Keratinocyte (primary cell): Measurements from ENCODE around the gene PHLDB3. TPM values are rescaled to one million over a fixed set of nuclear protein-coding genes. Genes with fewer than 3 reads are reported as not detected.

Experiments
- DNase-seq: peaks from one replicate; pipeline ENCODE4 v3.0.0-alpha.2; 2011; ENCODE audit warnings: low read depth, missing footprints, low spot score
- FAIRE-seq: peaks from 2 replicates; lab custom pipeline; 2011; peaks lifted over from hg19 to GRCh38; lab: Jason Lieb, UNC
- H2AFZ ChIP-seq: 2 replicates; pipeline ENCODE4 v1.6.0; 2012; ENCODE audit warnings: low read length, control low read depth, inconsistent platforms; ENCODE audit not compliant: control insufficient read depth
- H3K27ac ChIP-seq: 2 replicates; pipeline ENCODE4 v1.5.1; 2011; ENCODE audit warnings: low read length; ENCODE audit not compliant: control insufficient read depth, insufficient read depth
- H3K27me3 ChIP-seq: 3 replicates; pipeline ENCODE4 v1.6.0; 2011; ENCODE audit warnings: low read length; ENCODE audit not compliant: control insufficient read depth, insufficient read depth; ENCODE audit errors: extremely low read depth
- H3K36me3 ChIP-seq, 2 experiments: 2 replicates in 1 of 2; 3 replicates in 1 of 2; pipeline ENCODE4 v1.5.1; 2011; ENCODE audit warnings: low read length in 2 of 2, mild to moderate bottlenecking in 1 of 2; ENCODE audit not compliant: control insufficient read depth in 2 of 2, insufficient read depth in 2 of 2; ENCODE audit errors: extremely low read depth in 1 of 2
- H3K4me1 ChIP-seq: 3 replicates; pipeline ENCODE4 v1.5.1; 2011; ENCODE audit warnings: low read length; ENCODE audit not compliant: control insufficient read depth, insufficient read depth; ENCODE audit errors: extremely low read depth
- H3K4me2 ChIP-seq: 3 replicates; pipeline ENCODE4 v1.6.0; 2011; ENCODE audit warnings: low read depth, low read length; ENCODE audit not compliant: control insufficient read depth, insufficient read depth; ENCODE audit errors: extremely low read depth
- H3K4me3 ChIP-seq, 3 experiments: fragments of 200-600 bp in 1 of 3; sonication (generic) in 1 of 3; 2 replicates in 2 of 3; 3 replicates in 1 of 3; pipeline ENCODE4 v1.5.1; 2011 to 2016; ENCODE audit warnings: low read length in 3 of 3, mild to moderate bottlenecking in 3 of 3, control low read depth in 2 of 3, inconsistent platforms in 1 of 3, low read depth in 1 of 3, mixed read lengths in 1 of 3, mixed run types in 1 of 3, moderate library complexity in 1 of 3; ENCODE audit not compliant: control insufficient read depth in 2 of 3, insufficient read depth in 2 of 3; ENCODE audit errors: extremely low read depth in 1 of 3
- H3K79me2 ChIP-seq: 2 replicates; pipeline ENCODE4 v1.6.0; 2012; ENCODE audit warnings: low read length; ENCODE audit not compliant: control insufficient read depth, insufficient read depth
- H3K9ac ChIP-seq: 3 replicates; pipeline ENCODE4 v1.6.0; 2011; ENCODE audit warnings: low read length; ENCODE audit not compliant: control insufficient read depth, insufficient read depth; ENCODE audit errors: extremely low read depth
- H3K9me1 ChIP-seq: 3 replicates; pipeline ENCODE4 v1.6.0; 2011; ENCODE audit warnings: low read length; ENCODE audit not compliant: control insufficient read depth, insufficient read depth; ENCODE audit errors: extremely low read depth
- H3K9me3 ChIP-seq: 2 replicates; pipeline ENCODE4 v1.5.1; 2012; ENCODE audit warnings: low read depth, low read length; ENCODE audit not compliant: control insufficient read depth
- H4K20me1 ChIP-seq: 3 replicates; pipeline ENCODE4 v1.6.0; 2011; ENCODE audit warnings: low read length; ENCODE audit not compliant: control insufficient read depth, insufficient read depth; ENCODE audit errors: extremely low read depth
- CTCF ChIP-seq, 3 experiments: IDR thresholded peaks in 1 of 3; conservative IDR thresholded peaks in 1 of 3; optimal IDR thresholded peaks in 1 of 3; 2 replicates in 2 of 3; 3 replicates in 1 of 3; pipeline versions ENCODE3 to v1.5.1; 2011; ENCODE audit warnings: low read length in 3 of 3, mild to moderate bottlenecking in 3 of 3, moderate library complexity in 2 of 3, control low read depth in 1 of 3, inconsistent platforms in 1 of 3; ENCODE audit not compliant: insufficient read depth in 2 of 3; ENCODE audit errors: extremely low read depth in 1 of 3
- EZH2 ChIP-seq: IDR thresholded peaks from one replicate; pipeline ENCODE4 v1.6.1; 2012; ENCODE audit warnings: inconsistent platforms, mild to moderate bottlenecking, low read length, moderate library complexity
- dilution Hi-C: fragments of 300-500 bp; cut with MboI; formaldehyde crosslinking; loops from one replicate; pipeline ENCODE4 v1.7.0; 2020; ENCODE audit warnings: low sequenced_read_pairs; ENCODE audit not compliant: extremely low pct_ligation_motif_present
- polyA plus RNA-seq, 5 experiments: library from polyadenylated mRNA; depleted of rRNA in 3 of 5; stranded (reverse) in 3 of 5; stranded (forward) in 1 of 5; unstranded in 1 of 5; fragments of >200 nt; gene quantifications; 1 replicate in 1 of 5; 2 replicates in 3 of 5; 3 replicates in 1 of 5; pipeline versions ENCODE4 v1.2.1 to v1.2.3, GENCODE V29; 2011 to 2012; ENCODE audit warnings: missing spikeins in 2 of 5, low read depth in 1 of 5, low replicate concordance in 1 of 5

PHLDB3 gene
- polyA plus RNA-seq, 1 donor (not counting 4 experiments of a cell fraction or from before 2014, with no cell fraction given): 6.7 TPM

- Histone ChIP-seq H3K79me2 (no peaks in the 10 kb centered on the region), H3K27me3 (no peaks in the 10 kb centered on the region), H3K27ac (no peak overlapping the region), H2AFZ (no peak overlapping the region), H3K9ac (no peak overlapping the region), H3K9me3 (no peaks in the 10 kb centered on the region), H3K4me3 (no peak overlapping the region), H3K4me1 (peaks cover 2% of the 10 kb centered on the region), H3K36me3 (no peaks in the 10 kb centered on the region), H4K20me1 (no peaks in the 10 kb centered on the region), H3K4me2 (no peak overlapping the region), H3K9me1 (no peaks in the 10 kb centered on the region)
- FAIRE-seq (no peak), DNase-seq (no peak)
- dilution Hi-C loops: no loop called here
- TF ChIP-seq CTCF (optimal IDR thresholded peaks at IDR 0.05 in 1 of 3, IDR thresholded peaks at IDR 0.05 in 1 of 3, conservative IDR thresholded peaks at IDR 0.05 in 1 of 3; ENCODE audit: extremely low read depth in 1 of 3, insufficient read depth in 2 of 3, low read length in 3 of 3): no peak
- TF ChIP-seq EZH2: no peak
Observed at GRCh38 chr19:43429395-43429794, 75.2 kb downstream of the PHLDB3 start.

GRCh38 chr19:43425567-43426392, 78.8 kb downstream of the PHLDB3 start:
- Histone ChIP-seq H3K9me3 (no peaks in the 10 kb centered on the region), H3K4me3 (no peak overlapping the region), H3K27ac (no peak overlapping the region), H2AFZ (peak overlapping the region; percentile 76), H3K4me2 (peak overlapping the region; percentile 8), H3K9me1 (no peaks in the 10 kb centered on the region), H3K9ac (no peak overlapping the region), H3K79me2 (no peaks in the 10 kb centered on the region), H4K20me1 (no peaks in the 10 kb centered on the region), H3K36me3 (no peaks in the 10 kb centered on the region), H3K4me1 (peaks cover 2% of the 10 kb centered on the region), H3K27me3 (no peaks in the 10 kb centered on the region)
- dilution Hi-C loops: no loop called here
- DNase-seq: no peak
- peak; percentile 77 for FAIRE-seq
- no peak for TF ChIP-seq EZH2
- peak; percentile 49 to 72 (median 57) for TF ChIP-seq CTCF (optimal IDR thresholded peaks at IDR 0.05 in 1 of 3, IDR thresholded peaks at IDR 0.05 in 1 of 3, conservative IDR thresholded peaks at IDR 0.05 in 1 of 3; ENCODE audit: extremely low read depth in 1 of 3, insufficient read depth in 2 of 3, low read length in 3 of 3)

Other genes starting within 250 kb of the PHLDB3 start
- 0.10 to 0.22 TPM (median 0.14 TPM) in 3 replicates for gene PSG9, start 235.2 kb downstream of the PHLDB3 start, polyA plus RNA-seq
- 1.1 to 1.7 TPM (median 1.2 TPM) in 3 replicates for gene CD177, start 151.1 kb downstream of the PHLDB3 start, polyA plus RNA-seq
- gene TEX101, start 89.9 kb downstream of the PHLDB3 start, polyA plus RNA-seq: 0.18 TPM in 1 of 3 replicates, not detected in the others
- 163 to 303 TPM (median 166 TPM) in 3 replicates for gene LYPD3, start 39.1 kb downstream of the PHLDB3 start, polyA plus RNA-seq
- 234 to 301 TPM (median 245 TPM) in 3 replicates for gene ETHE1, start 22.5 kb upstream of the PHLDB3 start, polyA plus RNA-seq
- gene ZNF575, start 28.4 kb upstream of the PHLDB3 start, polyA plus RNA-seq: 0.05 to 0.22 TPM (median 0.06 TPM) in 3 replicates
- 16.3 to 17.5 TPM (median 16.8 TPM) in 3 replicates for gene XRCC1, start 70.8 kb upstream of the PHLDB3 start, polyA plus RNA-seq
- 14.5 to 19.2 TPM (median 16.0 TPM) in 3 replicates for gene PINLYP, start 71.1 kb upstream of the PHLDB3 start, polyA plus RNA-seq
- gene IRGQ, start 91.4 kb upstream of the PHLDB3 start, polyA plus RNA-seq: 12.9 to 18.0 TPM (median 13.3 TPM) in 3 replicates
- 6.4 to 10.6 TPM (median 8.3 TPM) in 3 replicates for gene ZNF576, start 91.8 kb upstream of the PHLDB3 start, polyA plus RNA-seq
- 0.02 to 0.03 TPM (median 0.03 TPM) in 3 replicates for gene SRRM5, start 107.3 kb upstream of the PHLDB3 start, polyA plus RNA-seq
- gene ZNF428, start 114.9 kb upstream of the PHLDB3 start, polyA plus RNA-seq: 13.9 to 15.8 TPM (median 15.0 TPM) in 3 replicates
- gene CADM4, start 135.1 kb upstream of the PHLDB3 start, polyA plus RNA-seq: 3.0 to 4.4 TPM (median 4.3 TPM) in 3 replicates
- 50.8 to 64.3 TPM (median 56.2 TPM) in 3 replicates for gene PLAUR, start 165.4 kb upstream of the PHLDB3 start, polyA plus RNA-seq
- gene IRGC, start 211.3 kb upstream of the PHLDB3 start, polyA plus RNA-seq: not detected in 3 replicates